Measurements from ENCODE around the gene LIPF. TPM values are rescaled to one million over a fixed set of nuclear protein-coding genes. Genes with fewer than 3 reads are reported as not detected.
"Not testable (repeated sequence)": the region's sequence is repeated elsewhere in the genome, so short reads cannot be mapped to it uniquely, and the experiment has no call there.

Gene LIPF
- total RNA-seq, 1 donor from 2014 or later, result not detected

- Histone ChIP-seq H3K36me3 (no peaks in the 10 kb centered on the region), H3K9me3 (no peaks in the 10 kb centered on the region), H3K27me3 (ENCODE audit: low read depth) (no peaks in the 10 kb centered on the region), H3K4me3 (no peak overlapping the region), H3K4me1 (no peaks in the 10 kb centered on the region), H3K27ac (no peak overlapping the region)
- TF ChIP-seq CTCF (IDR thresholded peaks at IDR 0.05), result no peak
- ATAC-seq (no peak), DNase-seq (no peak)
- intact Hi-C loops (cut with DNase I), result no loop called here
Measured at GRCh38 chr10:88660598-88660884, 3.7 kb upstream of the LIPF start.

- ATAC-seq, result no peak
Measured at GRCh38 chr10:88661018-88661417, 3.2 kb upstream of the LIPF start.

GRCh38 chr10:88661577-88661976, 2.7 kb upstream of the LIPF start:
- Histone ChIP-seq H3K36me3 (no peaks in the 10 kb centered on the region), H3K27ac (no peak overlapping the region), H3K4me1 (no peaks in the 10 kb centered on the region), H3K9me3 (no peaks in the 10 kb centered on the region), H3K4me3 (no peak overlapping the region), H3K27me3 (ENCODE audit: low read depth) (no peaks in the 10 kb centered on the region)
- DNase-seq (no peak), ATAC-seq (no peak)
- TF ChIP-seq CTCF (IDR thresholded peaks at IDR 0.05), result no peak
- intact Hi-C loops (cut with DNase I), result no loop called here

More at GRCh38 chr10:88661018-88661417, 3.2 kb upstream of the LIPF start:
- no peaks in the 10 kb centered on the region for H3K9me3 ChIP-seq
- no peak overlapping the region for H3K4me3 ChIP-seq
- no peak for DNase-seq
- no peak overlapping the region for H3K27ac ChIP-seq
- no peaks in the 10 kb centered on the region for H3K36me3 ChIP-seq
- H3K4me1 ChIP-seq, result no peaks in the 10 kb centered on the region
- no peaks in the 10 kb centered on the region for H3K27me3 ChIP-seq (ENCODE audit: low read depth)
- intact Hi-C loops (cut with DNase I), result no loop called here
- TF ChIP-seq CTCF (IDR thresholded peaks at IDR 0.05), result no peak

GRCh38 chr10:88663153-88663552, 1.1 kb upstream of the LIPF start:
- H3K9me3 ChIP-seq, DNase-seq, H3K4me3 ChIP-seq: not testable (repeated sequence)

GRCh38 chr10:88668465-88668864, 4.2 kb downstream of the LIPF start:
- no peak overlapping the region for H3K27ac ChIP-seq
- intact Hi-C loops (cut with DNase I), result no loop called here
- H3K4me1 ChIP-seq, result no peaks in the 10 kb centered on the region
- no peak for TF ChIP-seq CTCF (IDR thresholded peaks at IDR 0.05)
- DNase-seq (no peak), ATAC-seq (no peak)
- H3K4me3 ChIP-seq, result no peak overlapping the region
- no peaks in the 10 kb centered on the region for H3K27me3 ChIP-seq (ENCODE audit: low read depth)
- no peaks in the 10 kb centered on the region for H3K36me3 ChIP-seq
- H3K9me3 ChIP-seq, result no peaks in the 10 kb centered on the region

More at GRCh38 chr10:88663153-88663552, 1.1 kb upstream of the LIPF start:
- H3K36me3 ChIP-seq; ATAC-seq; intact Hi-C loops (cut with DNase I); H3K27ac ChIP-seq; H3K27me3 ChIP-seq (ENCODE audit: low read depth); H3K4me1 ChIP-seq: not testable (repeated sequence)

GRCh38 chr10:88670497-88670896, 6.3 kb downstream of the LIPF start:
- Histone ChIP-seq H3K27ac (no peak overlapping the region), H3K4me1 (no peaks in the 10 kb centered on the region), H3K36me3 (no peaks in the 10 kb centered on the region), H3K27me3 (ENCODE audit: low read depth) (no peaks in the 10 kb centered on the region), H3K9me3 (no peaks in the 10 kb centered on the region), H3K4me3 (no peak overlapping the region)
- intact Hi-C loops (cut with DNase I), result no loop called here
- no peak for TF ChIP-seq CTCF (IDR thresholded peaks at IDR 0.05)
- DNase-seq, result no peak
- ATAC-seq, result no peak
